T-helper 2 cell (primary cell): ENCODE results near the gene MSANTD2.

Source experiments
- DNase-seq, 5 experiments: peaks; one replicate each; pipeline versions ENCODE4 v3.0.0 to v3.0.0-alpha.2; 2012 to 2022
- total RNA-seq, 2 donors: gene quantifications; one replicate each; lab custom pipeline; 2026; lab: John Stamatoyannopoulos, UW

The MSANTD2 gene
- 10.3 to 14.3 reads per million in 2 donors for total RNA-seq

GRCh38 chr11:124800226-124800929 lies at the start of gene MSANTD2:
TSS of gene MSANTD2 (minus strand) at chr11:124800406. CDS start at chr11:124800380, 26 bp downstream.
- DNase-seq: peak; percentile 64 to 88 (median 71)

DNA sequence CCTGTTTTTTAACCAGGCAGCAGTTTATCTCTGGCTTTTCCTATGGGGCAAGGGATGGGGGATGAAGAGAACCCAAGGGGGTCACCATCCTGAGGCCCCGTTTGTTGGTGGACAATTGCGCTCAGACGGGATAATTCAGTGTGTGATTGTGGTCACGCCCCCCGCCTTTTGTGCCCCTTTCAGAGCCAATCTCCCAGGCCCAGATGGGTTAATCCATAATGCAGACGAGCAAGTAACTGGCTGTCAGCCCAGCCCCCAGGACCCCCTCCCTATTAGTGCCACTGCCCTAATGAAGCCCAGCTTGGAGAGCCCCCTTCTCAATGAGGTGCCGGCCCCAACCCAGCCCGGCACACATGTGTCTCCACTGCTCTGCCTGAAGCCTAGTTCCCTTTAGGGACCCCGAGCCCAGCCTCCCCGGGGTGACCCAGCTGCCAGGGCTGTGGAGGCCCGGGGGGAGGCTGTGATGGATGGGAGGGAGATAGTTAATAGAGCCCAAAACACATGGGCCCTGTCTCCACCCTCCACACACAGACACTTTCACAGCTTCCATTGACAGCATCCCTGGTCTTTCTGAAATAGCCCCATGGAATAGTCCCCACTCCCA lies 46.0 kb upstream of the MSANTD2 start:
- DNase-seq: no peak

DNA sequence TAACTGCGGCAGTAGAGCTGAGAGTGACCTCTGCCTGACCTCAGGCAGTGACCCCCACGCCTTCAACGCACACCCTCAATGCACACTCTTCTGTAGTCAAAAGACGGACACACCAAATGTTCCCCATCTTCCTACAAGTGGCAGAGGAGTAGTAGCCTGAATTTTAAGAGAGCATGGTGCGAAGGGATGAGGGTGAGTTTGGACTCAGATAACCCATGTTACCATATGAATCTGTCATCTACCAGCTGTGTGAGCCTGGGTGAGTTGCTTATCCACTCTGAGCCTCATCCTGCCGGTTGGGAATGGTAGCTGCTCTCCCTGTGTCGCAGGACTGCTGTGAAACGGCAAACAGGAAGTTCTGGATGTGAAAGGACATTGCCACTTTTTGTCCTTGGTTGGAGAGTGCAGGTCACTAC lies 44.5 kb upstream of the MSANTD2 start:
- no peak for DNase-seq

DNA sequence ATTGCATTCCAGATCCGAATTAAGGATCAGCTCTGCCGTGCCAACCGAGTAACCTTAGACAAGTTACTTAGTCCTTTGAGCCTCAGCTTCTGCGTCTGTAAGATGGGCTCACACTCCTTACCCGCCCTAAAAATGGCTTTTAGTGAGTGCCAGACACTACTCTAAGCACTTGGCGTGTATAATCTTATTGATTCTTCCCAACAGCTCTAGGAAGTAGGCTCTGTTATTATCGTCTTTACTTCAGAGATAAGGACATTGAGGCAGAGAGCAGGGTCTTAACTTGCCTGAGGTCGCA lies 43.4 kb upstream of the MSANTD2 start:
- no peak for DNase-seq

DNA sequence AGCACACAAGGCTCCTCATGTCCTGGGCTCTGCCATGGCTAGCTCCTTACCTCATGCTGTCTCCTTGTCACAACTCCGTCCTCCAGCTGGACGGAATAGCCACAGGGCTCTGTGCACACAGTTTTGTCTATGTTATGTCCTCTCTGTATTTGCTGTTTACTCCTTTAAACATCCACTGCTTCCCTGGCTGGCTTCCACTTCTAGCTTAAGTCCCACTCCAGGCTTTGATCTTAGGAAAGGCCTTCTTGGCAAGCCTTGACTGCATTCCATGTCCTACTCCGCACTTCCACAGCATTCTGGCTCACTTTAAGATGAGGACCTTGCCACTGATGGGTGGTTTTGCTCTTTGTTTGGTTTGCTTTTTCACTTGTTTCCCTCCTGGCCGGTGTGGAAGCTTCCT lies 42.1 kb upstream of the MSANTD2 start:
- no peak for DNase-seq

- no peak for DNase-seq
Observed at GRCh38 chr11:124841840-124842239, 41.6 kb upstream of the MSANTD2 start.

- no peak for DNase-seq
Observed at GRCh38 chr11:124841201-124841600, 41.0 kb upstream of the MSANTD2 start.

GRCh38 chr11:124840666-124841065 lies 40.5 kb upstream of the MSANTD2 start:
- no peak for DNase-seq

DNA sequence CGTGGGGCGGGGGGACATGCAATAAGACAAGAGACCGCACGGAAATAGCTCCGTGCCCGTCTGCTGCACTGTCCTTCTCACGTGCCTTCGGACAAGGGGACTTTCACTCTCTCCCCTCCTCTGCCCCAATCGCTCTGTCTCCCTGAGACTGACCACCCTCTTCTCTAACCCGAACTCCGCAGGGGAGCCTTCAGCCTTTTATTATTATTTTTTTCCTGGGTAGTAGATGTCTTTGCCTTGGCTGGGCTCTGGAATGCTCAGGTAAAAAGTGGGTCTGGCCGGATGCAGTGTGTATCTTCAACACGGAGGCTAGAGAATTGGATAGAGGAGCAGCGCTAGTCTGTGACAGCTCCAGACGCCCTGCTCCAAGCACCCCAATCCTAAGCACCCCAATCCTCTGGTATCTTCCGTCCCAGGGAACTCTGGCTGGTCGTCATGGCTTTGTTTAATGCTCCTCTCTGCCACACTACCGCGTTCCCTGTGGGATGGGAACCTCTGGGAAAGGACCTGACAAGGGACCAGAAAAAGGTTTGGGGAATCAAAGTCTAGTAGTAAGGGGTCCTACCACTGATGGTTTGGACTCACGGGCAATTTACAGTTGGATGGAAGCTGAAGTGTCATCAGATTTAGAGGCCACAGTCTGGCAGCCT lies 39.9 kb upstream of the MSANTD2 start:
- DNase-seq: no peak

- no peak for DNase-seq
Observed at GRCh38 chr11:124839128-124839971, 39.1 kb upstream of the MSANTD2 start.

DNA sequence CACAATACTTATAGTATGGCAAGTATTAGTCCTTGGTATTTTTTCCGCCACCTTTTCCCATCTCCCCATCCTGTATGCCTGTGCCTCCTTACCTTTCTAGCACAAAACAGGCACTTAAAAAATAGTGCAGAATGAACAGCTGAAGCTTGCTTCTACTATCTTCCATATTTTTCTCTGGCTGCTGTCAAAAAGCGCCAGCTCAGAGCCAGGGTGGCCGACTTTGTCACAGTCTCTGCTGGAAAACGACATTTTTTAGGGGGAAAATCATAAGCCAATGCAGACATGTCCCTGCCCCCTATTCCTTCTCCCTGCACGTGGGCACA lies 38.6 kb upstream of the MSANTD2 start:
- no peak for DNase-seq

- DNase-seq: peak in 1 of 5 experiments; percentile 54
Observed at GRCh38 chr11:124837491-124837856, 37.3 kb upstream of the MSANTD2 start.

GRCh38 chr11:124835918-124836317 lies 35.7 kb upstream of the MSANTD2 start:
- no peak for DNase-seq

DNA sequence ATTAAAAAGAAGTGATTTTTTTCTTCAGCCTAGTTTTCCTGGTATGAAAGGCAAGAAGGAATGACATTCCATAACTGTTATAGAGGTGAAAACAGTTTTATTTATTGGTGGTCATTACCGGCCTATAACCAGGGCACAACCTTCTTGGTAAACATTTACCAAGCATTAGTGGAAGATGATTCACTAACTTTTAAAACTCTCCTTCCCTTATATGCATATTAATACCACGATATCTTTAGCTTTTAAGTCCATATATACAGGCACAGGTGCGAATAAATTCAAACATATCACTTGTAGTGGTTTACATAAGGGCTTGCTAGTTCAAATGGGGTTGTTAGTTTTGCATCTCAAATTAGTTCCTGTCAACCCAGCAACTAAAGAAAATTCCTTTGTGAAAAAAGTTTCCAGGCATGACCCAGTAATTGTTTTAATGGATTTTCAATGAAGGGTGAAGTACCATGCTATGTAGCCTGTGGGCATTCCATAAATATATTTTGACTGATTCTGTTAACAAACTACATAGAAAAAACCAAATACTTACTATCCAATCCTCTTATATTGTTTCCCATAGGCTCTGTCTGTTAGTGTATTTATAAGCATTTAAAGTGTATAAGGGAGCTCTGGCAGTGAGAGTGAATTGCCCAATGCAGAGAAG lies 34.4 kb upstream of the MSANTD2 start:
- no peak for DNase-seq

GRCh38 chr11:124832571-124832970 lies 32.4 kb upstream of the MSANTD2 start:
- no peak for DNase-seq

- DNase-seq: no peak
Observed at GRCh38 chr11:124831897-124832296, 31.7 kb upstream of the MSANTD2 start.

- DNase-seq: no peak
Observed at GRCh38 chr11:124830749-124831148, 30.5 kb upstream of the MSANTD2 start.

GRCh38 chr11:124829986-124830385 lies 29.8 kb upstream of the MSANTD2 start:
- DNase-seq: no peak

DNA sequence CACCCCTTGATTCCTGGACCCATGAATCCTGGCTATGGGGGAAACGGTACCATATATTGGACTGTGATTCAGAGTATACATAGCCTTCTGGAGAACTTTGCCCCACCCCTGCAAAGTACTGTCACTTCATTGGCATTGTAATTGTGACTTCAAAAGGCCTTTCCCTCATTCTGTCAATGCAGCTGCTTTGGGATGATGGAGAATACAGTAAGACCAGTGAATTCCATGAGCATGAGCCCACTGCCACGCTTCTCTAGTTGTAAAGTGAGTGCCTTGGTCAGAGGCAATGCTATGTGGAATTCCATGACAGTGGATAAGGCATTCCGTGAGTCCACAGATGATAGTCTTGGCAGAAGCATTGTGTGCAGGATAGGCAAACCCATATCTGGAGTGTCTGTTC lies 25.7 kb upstream of the MSANTD2 start:
- DNase-seq: no peak

DNA sequence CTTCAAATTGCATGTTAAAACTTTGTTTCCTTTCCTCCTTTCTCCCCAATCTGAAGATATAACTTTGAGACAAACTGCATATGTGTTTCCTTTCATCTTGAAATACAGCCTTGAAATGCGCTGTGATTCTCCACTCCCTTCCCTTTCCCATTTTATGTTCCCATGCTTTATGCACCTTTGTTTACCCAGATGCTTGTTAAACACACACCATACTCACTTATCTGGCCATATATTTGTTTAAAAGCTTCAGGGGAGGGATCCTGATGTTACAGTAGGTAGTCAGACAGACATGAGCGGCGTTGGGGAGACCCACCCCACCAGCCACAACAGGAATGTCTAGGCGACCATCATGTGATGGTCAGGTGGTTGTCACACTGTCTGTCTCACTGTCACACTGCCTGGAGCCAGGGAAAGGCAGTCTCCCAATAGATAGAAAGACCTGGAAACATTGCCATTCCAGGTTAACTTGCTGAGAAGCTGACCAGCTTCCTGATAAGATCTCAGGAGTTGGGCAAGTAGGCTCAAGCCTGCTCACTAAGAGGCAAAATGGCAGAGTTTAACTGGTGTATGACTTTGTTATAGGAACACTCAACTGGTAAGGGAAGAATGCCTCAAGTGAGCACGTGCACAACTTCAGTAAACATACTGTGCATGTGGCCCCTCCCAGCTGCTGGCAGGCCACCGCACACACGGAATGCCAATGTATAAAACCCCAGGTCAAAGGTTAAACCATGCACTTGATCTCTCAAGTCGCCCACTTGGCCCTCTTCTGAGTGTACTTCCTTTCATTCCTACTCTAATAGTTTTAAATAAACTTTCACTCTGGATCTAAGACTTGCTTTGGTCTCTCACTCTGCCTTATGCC lies 23.5 kb upstream of the MSANTD2 start:
- no peak for DNase-seq

GRCh38 chr11:124821995-124822730 lies 22.0 kb upstream of the MSANTD2 start:
- DNase-seq: no peak
